22Rv1 (cell line): ENCODE results near the gene DAB1.

Experiments
- H3K27ac ChIP-seq: fragments of 450-650 bp; 2 replicates; pipeline ENCODE4 v1.5.1; 2017
- ZFX ChIP-seq: fragments of 450-650 bp; IDR thresholded peaks from 2 replicates; pipeline ENCODE4 v1.6.1; 2017; ENCODE audit warnings: antibody characterized with exemption, borderline replicate concordance
- TF ChIP-seq, protein P1 (sequence below): fragments of 450-650 bp; IDR thresholded peaks from 2 replicates; pipeline ENCODE4 v1.5.1; 2017; ENCODE audit warnings: mild to moderate bottlenecking

The DAB1 gene

GRCh38 chr1:57013522-57013921, 410.3 kb downstream of the DAB1 start:
- TF ChIP-seq, protein P1, sequence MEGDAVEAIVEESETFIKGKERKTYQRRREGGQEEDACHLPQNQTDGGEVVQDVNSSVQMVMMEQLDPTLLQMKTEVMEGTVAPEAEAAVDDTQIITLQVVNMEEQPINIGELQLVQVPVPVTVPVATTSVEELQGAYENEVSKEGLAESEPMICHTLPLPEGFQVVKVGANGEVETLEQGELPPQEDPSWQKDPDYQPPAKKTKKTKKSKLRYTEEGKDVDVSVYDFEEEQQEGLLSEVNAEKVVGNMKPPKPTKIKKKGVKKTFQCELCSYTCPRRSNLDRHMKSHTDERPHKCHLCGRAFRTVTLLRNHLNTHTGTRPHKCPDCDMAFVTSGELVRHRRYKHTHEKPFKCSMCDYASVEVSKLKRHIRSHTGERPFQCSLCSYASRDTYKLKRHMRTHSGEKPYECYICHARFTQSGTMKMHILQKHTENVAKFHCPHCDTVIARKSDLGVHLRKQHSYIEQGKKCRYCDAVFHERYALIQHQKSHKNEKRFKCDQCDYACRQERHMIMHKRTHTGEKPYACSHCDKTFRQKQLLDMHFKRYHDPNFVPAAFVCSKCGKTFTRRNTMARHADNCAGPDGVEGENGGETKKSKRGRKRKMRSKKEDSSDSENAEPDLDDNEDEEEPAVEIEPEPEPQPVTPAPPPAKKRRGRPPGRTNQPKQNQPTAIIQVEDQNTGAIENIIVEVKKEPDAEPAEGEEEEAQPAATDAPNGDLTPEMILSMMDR, result no peak
- TF ChIP-seq ZFX, result no peak
- no peak overlapping the region for H3K27ac ChIP-seq

GRCh38 chr1:57012315-57012714, 411.5 kb downstream of the DAB1 start:
- TF ChIP-seq, protein P1, result no peak
- no peak for TF ChIP-seq ZFX
- no peak overlapping the region for H3K27ac ChIP-seq

GRCh38 chr1:57010511-57010910, 413.3 kb downstream of the DAB1 start:
- TF ChIP-seq, protein P1, result no peak
- no peak overlapping the region for H3K27ac ChIP-seq

DNA sequence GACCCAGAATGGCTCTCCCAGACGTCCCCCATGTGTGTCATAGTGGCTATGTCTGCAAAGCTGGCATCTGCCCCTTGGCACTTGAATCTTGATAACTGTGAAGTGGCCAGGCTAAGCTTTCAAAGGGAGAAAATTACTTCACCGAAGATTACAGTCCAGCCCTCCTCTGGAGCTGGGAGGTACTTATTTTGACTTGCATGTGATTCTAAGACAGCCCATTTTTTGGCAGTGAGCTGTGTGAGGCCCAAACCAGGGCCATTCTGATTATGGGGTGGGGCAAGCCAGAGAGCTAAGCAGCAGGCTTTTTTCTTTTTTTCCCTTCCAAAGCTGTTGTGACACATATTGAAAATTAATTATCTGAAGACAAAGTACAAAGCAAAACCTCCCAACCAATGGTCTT, 415.9 kb downstream of the DAB1 start:
- TF ChIP-seq ZFX, result no peak
- TF ChIP-seq, protein P1, result no peak
- H3K27ac ChIP-seq, result no peak overlapping the region

DNA sequence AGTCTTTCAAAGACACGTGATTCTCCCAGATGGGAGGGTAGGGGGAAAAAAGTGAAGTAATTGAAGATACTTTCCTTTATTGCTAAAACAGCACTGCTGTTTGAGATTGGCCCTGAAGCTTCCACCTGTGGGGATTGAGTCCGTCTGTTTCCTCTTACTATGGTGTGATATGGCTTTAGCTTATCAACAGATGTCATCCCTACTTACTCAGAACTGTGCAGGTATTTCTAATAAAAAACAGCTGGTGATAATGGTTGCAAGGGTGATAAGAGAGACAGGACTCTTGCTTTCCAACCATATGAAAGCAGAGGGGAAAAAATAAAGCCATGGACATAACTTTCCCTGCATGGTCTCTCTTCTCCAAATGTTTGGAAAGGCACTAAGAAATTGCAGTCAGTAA, 416.4 kb downstream of the DAB1 start:
- no peak overlapping the region for H3K27ac ChIP-seq
- no peak for TF ChIP-seq ZFX
- TF ChIP-seq, protein P1, result no peak

DNA sequence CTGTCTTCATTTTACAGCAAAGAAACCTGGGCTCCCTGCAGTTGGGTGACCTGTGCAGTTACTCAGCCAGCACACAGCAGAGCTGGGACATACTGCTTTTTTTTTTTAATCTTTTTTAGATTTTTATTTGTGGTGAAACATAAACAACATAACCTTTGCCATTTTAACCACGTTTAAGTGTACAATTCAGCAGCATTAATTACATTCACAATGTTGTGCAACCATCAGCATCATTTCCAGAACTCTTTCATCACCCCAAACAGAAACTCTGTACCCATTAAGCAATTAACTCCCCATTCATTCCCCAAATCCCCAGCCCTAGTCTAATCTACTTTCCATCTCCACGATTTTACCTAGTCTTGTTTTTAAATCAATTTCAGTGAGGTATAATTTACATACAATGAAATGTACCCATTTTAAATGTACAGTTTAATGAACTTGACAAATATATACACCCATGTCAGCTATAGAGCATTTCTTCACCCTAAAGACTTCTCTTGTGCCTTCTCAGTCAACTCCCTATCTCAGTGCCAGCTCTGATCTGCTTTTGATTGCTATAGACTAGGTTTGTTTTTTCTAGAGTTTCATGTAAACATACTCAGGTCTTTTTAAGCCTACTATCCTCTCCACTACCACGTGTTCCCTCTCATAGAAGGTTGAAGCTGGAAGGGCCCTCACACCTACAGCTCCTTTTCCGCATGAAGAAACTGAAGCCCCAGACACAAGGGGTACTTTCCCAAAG, 420.3 kb downstream of the DAB1 start:
- no peak overlapping the region for H3K27ac ChIP-seq
- no peak for TF ChIP-seq ZFX
- TF ChIP-seq, protein P1, result no peak

GRCh38 chr1:56995414-56996100, 428.3 kb downstream of the DAB1 start:
- H3K27ac ChIP-seq, result no peak overlapping the region
- TF ChIP-seq, protein P1, result no peak
- no peak for TF ChIP-seq ZFX
